GM12873 (cell line): Measurements from ENCODE around the gene DLG1.
A peak's percentile ranks its signal among the peaks of the same experiment; 100 is the strongest.

Source experiments
- CTCF ChIP-seq: IDR thresholded peaks from 2 replicates; pipeline ENCODE4 v1.5.1; 2012; ENCODE audit warnings: low read depth, mild to moderate bottlenecking, moderate library complexity, low read length, control low read depth; ENCODE audit not compliant: insufficient read depth; ENCODE audit errors: missing control alignments

The DLG1 gene

GRCh38 chr3:197195326-197195725 is 103.1 kb downstream of the DLG1 start:
- no peak for TF ChIP-seq CTCF

DNA sequence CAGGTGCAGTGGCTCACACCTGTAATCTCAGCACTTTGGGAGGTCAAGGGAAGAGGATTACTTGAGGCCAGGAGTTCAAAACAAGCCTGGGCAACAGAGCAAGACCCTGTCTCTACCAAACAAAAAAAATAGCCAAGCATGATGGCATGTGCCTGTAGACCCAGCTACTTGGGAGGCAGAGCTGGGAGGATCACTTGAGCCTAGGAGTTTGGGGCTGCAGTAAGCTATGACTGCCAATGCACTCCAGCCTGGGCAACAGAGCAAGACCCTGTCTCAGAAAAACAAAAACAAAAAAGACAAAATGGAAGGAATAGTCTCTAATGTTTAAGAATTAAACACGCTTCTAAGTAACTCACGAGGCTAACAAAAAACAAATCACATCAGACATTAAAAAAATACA is 106.5 kb downstream of the DLG1 start:
- no peak for TF ChIP-seq CTCF

- no peak for TF ChIP-seq CTCF
Measured at GRCh38 chr3:197189623-197190022, 108.8 kb downstream of the DLG1 start.

DNA sequence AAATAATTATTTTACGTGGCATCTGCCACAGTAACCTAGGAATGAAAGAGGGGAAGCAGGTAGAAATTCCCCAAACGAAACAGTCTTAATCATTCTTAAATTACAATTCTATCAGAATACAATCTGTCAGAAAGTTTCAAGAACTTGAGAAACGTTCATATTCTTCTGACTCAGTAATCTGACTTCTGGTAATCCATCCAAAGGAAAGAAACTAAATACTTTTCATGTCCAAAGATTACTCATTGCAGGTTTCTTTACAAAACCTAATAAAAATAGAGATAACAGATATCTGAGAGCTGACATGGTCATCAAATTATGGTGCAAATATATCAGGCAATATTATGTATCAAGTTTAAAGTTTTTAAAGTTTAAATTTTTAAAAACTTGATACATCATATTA is 109.4 kb downstream of the DLG1 start:
- TF ChIP-seq CTCF: no peak

DNA sequence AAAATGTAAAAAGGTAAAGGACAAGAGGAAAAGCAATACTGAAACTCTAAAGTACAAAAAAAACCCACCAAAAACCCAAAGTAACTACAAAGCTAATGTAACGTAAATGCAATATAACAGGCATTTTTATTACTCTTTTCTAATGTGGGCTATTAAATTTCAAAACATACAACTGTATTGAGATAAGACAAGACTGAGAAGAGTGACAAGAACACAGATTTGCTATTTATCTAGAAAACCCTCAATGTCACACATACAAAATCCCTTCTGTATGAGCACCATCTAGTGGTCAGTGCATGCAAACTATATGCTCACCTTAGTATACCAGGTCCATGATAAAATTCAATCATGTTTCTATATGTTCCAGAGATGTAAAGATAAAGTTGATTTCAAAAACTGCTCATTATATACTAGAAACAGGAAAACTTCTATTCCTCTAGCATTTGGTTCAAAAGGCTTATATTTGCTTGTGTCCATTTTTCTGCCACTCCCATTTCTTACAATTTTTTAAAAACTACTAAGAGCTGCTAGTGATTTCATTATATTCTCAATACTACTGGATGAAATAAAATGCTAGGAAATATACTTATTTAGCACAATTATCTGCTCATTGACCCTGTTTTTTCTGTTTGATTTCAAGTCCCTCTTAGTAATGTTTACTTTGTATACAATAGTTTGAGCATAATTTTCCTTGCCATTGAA is 111.4 kb downstream of the DLG1 start:
- peak; percentile 78 for TF ChIP-seq CTCF

GRCh38 chr3:197183582-197183981 is 114.8 kb downstream of the DLG1 start:
- no peak for TF ChIP-seq CTCF

- TF ChIP-seq CTCF: no peak
Measured at GRCh38 chr3:197181741-197182140, 116.7 kb downstream of the DLG1 start.
